HG03135 (cell line): Measurements from ENCODE around the gene PLXNB1.

ENCODE experiments used
- ATAC-seq: cut with Tn5 transposase; IDR thresholded peaks from one replicate; pipeline ENCODE4 v1.9.1; 2021; ENCODE audit warnings: mild to moderate bottlenecking, moderate library complexity; ENCODE audit not compliant: unreplicated experiment

Gene PLXNB1

DNA sequence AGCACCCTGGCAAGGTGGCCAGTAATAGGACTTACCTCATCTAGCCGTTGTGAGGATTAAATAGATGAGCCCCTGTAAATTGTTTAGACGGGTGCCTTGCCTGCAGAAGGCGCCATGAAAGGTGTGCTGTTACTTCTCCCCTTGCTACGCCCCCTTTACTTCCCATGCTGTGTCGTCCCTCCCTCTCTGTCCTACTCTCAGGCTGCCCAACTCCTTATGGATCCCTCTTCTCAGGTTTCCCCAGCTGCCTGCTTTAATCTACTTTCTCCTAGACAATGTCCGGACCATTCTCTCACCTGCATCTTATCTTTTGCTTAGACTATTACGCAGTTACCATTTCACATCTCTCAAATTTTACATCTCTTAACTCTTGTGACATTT, 59.6 kb downstream of the PLXNB1 start:
- no peak for ATAC-seq

DNA sequence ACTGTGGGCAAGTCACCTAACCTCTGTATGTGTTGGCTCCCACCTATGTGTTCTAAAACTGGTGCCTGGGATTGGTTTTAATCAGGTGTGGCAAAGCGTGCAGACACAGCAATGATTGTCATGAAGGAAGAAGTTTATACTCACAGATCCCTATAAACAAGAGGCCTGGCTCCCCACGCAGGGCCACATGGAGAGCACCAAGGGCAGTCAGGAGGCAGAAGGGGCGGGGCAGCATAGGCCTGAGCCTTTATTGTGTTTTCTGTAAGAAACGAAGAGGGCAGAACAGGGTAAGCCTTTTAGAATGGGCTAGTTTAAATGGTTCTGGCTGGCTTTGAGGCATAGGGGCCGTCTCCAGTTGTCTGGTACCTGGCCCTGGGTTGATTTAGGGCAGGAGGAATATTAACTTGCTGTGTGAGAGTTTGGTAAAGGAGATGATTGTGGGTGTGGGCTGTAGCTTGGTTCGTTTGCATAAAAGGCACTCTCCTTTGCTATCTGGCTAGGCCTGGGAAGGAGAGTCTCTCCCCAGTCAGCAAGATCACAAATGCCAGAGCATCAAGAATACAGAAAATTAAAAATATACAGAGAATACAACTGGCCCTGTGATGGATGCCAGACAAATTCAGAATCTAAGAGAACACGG, 60.1 kb downstream of the PLXNB1 start:
- ATAC-seq = no peak

DNA sequence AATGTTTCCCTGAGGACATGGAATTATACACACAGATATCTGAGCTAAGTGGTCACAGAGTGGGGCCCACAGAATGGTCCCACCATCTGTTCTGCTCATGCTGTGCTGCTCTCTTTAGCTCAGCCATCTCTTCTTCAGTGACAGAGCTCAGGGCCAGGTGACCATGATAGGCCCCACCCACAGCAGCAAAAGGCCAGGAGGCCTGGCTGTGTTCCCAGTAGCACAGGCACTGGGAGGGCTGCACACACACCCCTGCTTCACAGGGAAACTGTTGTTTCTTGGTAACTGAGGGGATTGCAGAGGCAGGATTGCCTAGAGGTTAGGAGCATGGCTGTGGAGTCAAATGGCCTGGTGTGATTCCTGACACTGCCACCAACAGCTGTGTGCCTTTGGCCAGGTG, 62.7 kb downstream of the PLXNB1 start:
- ATAC-seq = no peak

DNA sequence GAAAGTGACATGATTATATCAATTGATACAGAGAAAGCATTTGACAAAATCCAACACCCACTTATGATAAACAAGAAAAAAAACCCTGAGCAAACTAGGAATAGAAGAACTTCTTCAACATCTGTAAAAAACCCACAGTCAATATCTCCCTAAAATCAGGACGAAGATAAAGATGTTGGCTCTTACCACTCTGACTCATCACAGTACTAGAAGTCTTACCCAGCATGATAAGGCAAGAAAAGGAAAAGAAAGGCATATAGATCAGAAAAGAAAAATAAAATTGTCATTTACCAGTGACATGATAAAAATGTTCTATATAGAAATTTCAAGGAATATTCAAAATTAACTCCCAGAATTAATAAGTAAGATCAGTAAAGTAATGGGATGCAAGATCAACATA, 65.0 kb downstream of the PLXNB1 start:
- no peak for ATAC-seq

DNA sequence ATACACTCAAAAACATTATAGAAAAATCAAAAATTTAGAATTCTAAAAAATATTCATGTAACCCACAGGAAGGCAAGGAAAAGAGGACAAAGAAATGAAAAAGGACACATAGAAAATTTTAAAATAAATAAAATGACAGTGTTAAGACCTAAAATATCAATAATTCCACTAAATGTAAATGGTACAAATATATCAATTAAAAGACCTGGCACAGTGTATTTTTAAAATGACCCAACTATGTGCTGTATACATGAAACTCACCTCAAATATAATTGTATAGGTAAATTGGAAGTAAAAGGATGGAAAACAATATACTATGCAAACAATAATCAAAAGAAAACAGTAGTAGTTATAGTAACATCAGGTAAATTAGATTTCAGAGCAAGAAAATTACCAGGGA, 68.0 kb downstream of the PLXNB1 start:
- no peak for ATAC-seq

GRCh38 chr3:48356419-48356818, 73.5 kb downstream of the PLXNB1 start:
- ATAC-seq = no peak

- ATAC-seq = no peak
These were observed 75.9 kb downstream of the PLXNB1 start for GRCh38 chr3:48353987-48354386.
